ENCODE results near the gene B3GALNT2.
"Not testable (repeated sequence)": the region's sequence is repeated elsewhere in the genome, so short reads cannot be mapped to it uniquely, and the experiment has no call there.

Gene B3GALNT2

GRCh38 chr1:235462832-235463231 is 41.4 kb downstream of the B3GALNT2 start:
- not testable (repeated sequence) for H3K9me3 ChIP-seq (ENCODE audit: control insufficient read depth, low read length); H3K4me1 ChIP-seq (ENCODE audit: control insufficient read depth, insufficient read depth, low read length); H3K9ac ChIP-seq (ENCODE audit: low read length); H3K4me3 ChIP-seq (ENCODE audit: low read length); H3K27me3 ChIP-seq (ENCODE audit: control insufficient read depth, insufficient read depth, low read length); H3K36me3 ChIP-seq (ENCODE audit: control insufficient read depth, insufficient read depth, low read length)

GRCh38 chr1:235461954-235462353 is 42.3 kb downstream of the B3GALNT2 start:
- no peaks in the 10 kb centered on the region for H3K36me3 ChIP-seq (ENCODE audit: control insufficient read depth, insufficient read depth, low read length)
- no peak overlapping the region for H3K4me3 ChIP-seq (ENCODE audit: low read length)
- H3K27me3 ChIP-seq (ENCODE audit: control insufficient read depth, insufficient read depth, low read length), result no peaks in the 10 kb centered on the region
- no peaks in the 10 kb centered on the region for H3K4me1 ChIP-seq (ENCODE audit: control insufficient read depth, insufficient read depth, low read length)
- no peak overlapping the region for H3K9ac ChIP-seq (ENCODE audit: low read length)
- H3K9me3 ChIP-seq (ENCODE audit: control insufficient read depth, low read length), result no peaks in the 10 kb centered on the region

- Histone ChIP-seq H3K4me1 (ENCODE audit: control insufficient read depth, insufficient read depth, low read length) (no peaks in the 10 kb centered on the region), H3K9me3 (ENCODE audit: control insufficient read depth, low read length) (no peaks in the 10 kb centered on the region), H3K4me3 (ENCODE audit: low read length) (no peak overlapping the region), H3K9ac (ENCODE audit: low read length) (no peak overlapping the region), H3K36me3 (ENCODE audit: control insufficient read depth, insufficient read depth, low read length) (no peaks in the 10 kb centered on the region), H3K27me3 (ENCODE audit: control insufficient read depth, insufficient read depth, low read length) (no peaks in the 10 kb centered on the region)
Measured at GRCh38 chr1:235460770-235461169, 43.5 kb downstream of the B3GALNT2 start.

GRCh38 chr1:235457856-235458255 is 46.4 kb downstream of the B3GALNT2 start:
- not testable (repeated sequence) for H3K4me1 ChIP-seq (ENCODE audit: control insufficient read depth, insufficient read depth, low read length); H3K9ac ChIP-seq (ENCODE audit: low read length); H3K4me3 ChIP-seq (ENCODE audit: low read length); H3K9me3 ChIP-seq (ENCODE audit: control insufficient read depth, low read length); H3K36me3 ChIP-seq (ENCODE audit: control insufficient read depth, insufficient read depth, low read length); H3K27me3 ChIP-seq (ENCODE audit: control insufficient read depth, insufficient read depth, low read length)

- no peaks in the 10 kb centered on the region for H3K9me3 ChIP-seq (ENCODE audit: control insufficient read depth, low read length)
- no peaks in the 10 kb centered on the region for H3K4me1 ChIP-seq (ENCODE audit: control insufficient read depth, insufficient read depth, low read length)
- H3K36me3 ChIP-seq (ENCODE audit: control insufficient read depth, insufficient read depth, low read length), result no peaks in the 10 kb centered on the region
- no peak overlapping the region for H3K9ac ChIP-seq (ENCODE audit: low read length)
- no peak overlapping the region for H3K4me3 ChIP-seq (ENCODE audit: low read length)
- H3K27me3 ChIP-seq (ENCODE audit: control insufficient read depth, insufficient read depth, low read length), result no peaks in the 10 kb centered on the region
Measured at GRCh38 chr1:235455823-235456222, 48.4 kb downstream of the B3GALNT2 start.

GRCh38 chr1:235455097-235455496 is 49.2 kb downstream of the B3GALNT2 start:
- no peaks in the 10 kb centered on the region for H3K4me1 ChIP-seq (ENCODE audit: control insufficient read depth, insufficient read depth, low read length)
- no peaks in the 10 kb centered on the region for H3K36me3 ChIP-seq (ENCODE audit: control insufficient read depth, insufficient read depth, low read length)
- no peak overlapping the region for H3K9ac ChIP-seq (ENCODE audit: low read length)
- H3K27me3 ChIP-seq (ENCODE audit: control insufficient read depth, insufficient read depth, low read length), result no peaks in the 10 kb centered on the region
- H3K4me3 ChIP-seq (ENCODE audit: low read length), result no peak overlapping the region
- H3K9me3 ChIP-seq (ENCODE audit: control insufficient read depth, low read length), result no peaks in the 10 kb centered on the region

- Histone ChIP-seq H3K4me3 (ENCODE audit: low read length) (no peak overlapping the region), H3K36me3 (ENCODE audit: control insufficient read depth, insufficient read depth, low read length) (no peaks in the 10 kb centered on the region)
Measured at GRCh38 chr1:235454021-235454420, 50.2 kb downstream of the B3GALNT2 start.

GRCh38 chr1:235450886-235451483 is 53.3 kb downstream of the B3GALNT2 start:
- Histone ChIP-seq H3K4me3 (ENCODE audit: low read length) (no peak overlapping the region), H3K4me1 (ENCODE audit: control insufficient read depth, insufficient read depth, low read length) (no peaks in the 10 kb centered on the region), H3K9ac (ENCODE audit: low read length) (no peak overlapping the region), H3K36me3 (ENCODE audit: control insufficient read depth, insufficient read depth, low read length) (peaks cover 9% of the 10 kb centered on the region), H3K9me3 (ENCODE audit: control insufficient read depth, low read length) (no peaks in the 10 kb centered on the region), H3K27me3 (ENCODE audit: control insufficient read depth, insufficient read depth, low read length) (no peaks in the 10 kb centered on the region)

More at GRCh38 chr1:235454021-235454420, 50.2 kb downstream of the B3GALNT2 start:
- H3K9me3 ChIP-seq (ENCODE audit: control insufficient read depth, low read length), result no peaks in the 10 kb centered on the region
- no peaks in the 10 kb centered on the region for H3K4me1 ChIP-seq (ENCODE audit: control insufficient read depth, insufficient read depth, low read length)
- H3K27me3 ChIP-seq (ENCODE audit: control insufficient read depth, insufficient read depth, low read length), result no peaks in the 10 kb centered on the region
- H3K9ac ChIP-seq (ENCODE audit: low read length), result no peak overlapping the region

GRCh38 chr1:235450433-235450832 is 53.8 kb downstream of the B3GALNT2 start:
- H3K4me1 ChIP-seq (ENCODE audit: control insufficient read depth, insufficient read depth, low read length), result no peaks in the 10 kb centered on the region
- no peak overlapping the region for H3K9ac ChIP-seq (ENCODE audit: low read length)
- H3K9me3 ChIP-seq (ENCODE audit: control insufficient read depth, low read length), result no peaks in the 10 kb centered on the region
- no peaks in the 10 kb centered on the region for H3K27me3 ChIP-seq (ENCODE audit: control insufficient read depth, insufficient read depth, low read length)
- peaks cover 9% of the 10 kb centered on the region for H3K36me3 ChIP-seq (ENCODE audit: control insufficient read depth, insufficient read depth, low read length)
- no peak overlapping the region for H3K4me3 ChIP-seq (ENCODE audit: low read length)

- Histone ChIP-seq H3K9ac (ENCODE audit: low read length) (no peak overlapping the region), H3K4me3 (ENCODE audit: low read length) (no peak overlapping the region), H3K27me3 (ENCODE audit: control insufficient read depth, insufficient read depth, low read length) (no peaks in the 10 kb centered on the region), H3K9me3 (ENCODE audit: control insufficient read depth, low read length) (no peaks in the 10 kb centered on the region), H3K36me3 (ENCODE audit: control insufficient read depth, insufficient read depth, low read length) (peaks cover 9% of the 10 kb centered on the region), H3K4me1 (ENCODE audit: control insufficient read depth, insufficient read depth, low read length) (no peaks in the 10 kb centered on the region)
Measured at GRCh38 chr1:235448616-235449015, 55.6 kb downstream of the B3GALNT2 start.

- Histone ChIP-seq H3K9ac (ENCODE audit: low read length) (no peak overlapping the region), H3K4me3 (ENCODE audit: low read length) (no peak overlapping the region), H3K4me1 (ENCODE audit: control insufficient read depth, insufficient read depth, low read length) (no peaks in the 10 kb centered on the region), H3K36me3 (ENCODE audit: control insufficient read depth, insufficient read depth, low read length) (peaks cover 12% of the 10 kb centered on the region), H3K27me3 (ENCODE audit: control insufficient read depth, insufficient read depth, low read length) (no peaks in the 10 kb centered on the region), H3K9me3 (ENCODE audit: control insufficient read depth, low read length) (no peaks in the 10 kb centered on the region)
Measured at GRCh38 chr1:235442788-235443429, 61.3 kb downstream of the B3GALNT2 start.

- H3K4me3 ChIP-seq (ENCODE audit: low read length), result no peak overlapping the region
Measured at GRCh38 chr1:235441159-235441685, 63.0 kb downstream of the B3GALNT2 start.

More at GRCh38 chr1:235441159-235441685, 63.0 kb downstream of the B3GALNT2 start:
- Histone ChIP-seq H3K4me1 (ENCODE audit: control insufficient read depth, insufficient read depth, low read length) (no peaks in the 10 kb centered on the region), H3K9me3 (ENCODE audit: control insufficient read depth, low read length) (no peaks in the 10 kb centered on the region), H3K36me3 (ENCODE audit: control insufficient read depth, insufficient read depth, low read length) (peaks cover 8% of the 10 kb centered on the region), H3K9ac (ENCODE audit: low read length) (no peak overlapping the region), H3K27me3 (ENCODE audit: control insufficient read depth, insufficient read depth, low read length) (no peaks in the 10 kb centered on the region)
